D721Med (cell line): ENCODE results near the gene PRR5L.

Source experiments
- DNase-seq: peaks from one replicate; pipeline ENCODE4 v3.0.0; 2011; ENCODE audit warnings: low spot score; ENCODE audit not compliant: insufficient read length
- FAIRE-seq: peaks from 2 replicates; lab custom pipeline; 2011; peaks lifted over from hg19 to GRCh38; lab: Jason Lieb, UNC
- CTCF ChIP-seq: IDR thresholded peaks from 2 replicates; pipeline ENCODE4 v1.5.1; 2012; ENCODE audit warnings: mild to moderate bottlenecking, control low read depth; ENCODE audit not compliant: insufficient read depth; ENCODE audit errors: missing control alignments

The PRR5L gene

GRCh38 chr11:36278531-36279282 lies 17.4 kb upstream of the PRR5L start:
- FAIRE-seq, result no peak
- TF ChIP-seq CTCF, result no peak
- no peak for DNase-seq

GRCh38 chr11:36280531-36280930 lies 15.6 kb upstream of the PRR5L start:
- DNase-seq, result no peak
- TF ChIP-seq CTCF, result no peak
- FAIRE-seq, result no peak

GRCh38 chr11:36281850-36282249 lies 14.2 kb upstream of the PRR5L start:
- no peak for DNase-seq
- TF ChIP-seq CTCF, result no peak
- FAIRE-seq, result no peak

GRCh38 chr11:36282926-36283325 lies 13.2 kb upstream of the PRR5L start:
- no peak for FAIRE-seq
- TF ChIP-seq CTCF, result no peak
- DNase-seq, result no peak

GRCh38 chr11:36288442-36289225 lies 7.5 kb upstream of the PRR5L start:
- TF ChIP-seq CTCF, result no peak
- DNase-seq (no peak), FAIRE-seq (no peak)

GRCh38 chr11:36289226-36289852 lies 6.7 kb upstream of the PRR5L start, which contains the start of gene COMMD9:
Gene COMMD9, minus strand, starts transcription at chr11:36289424. Its CDS starts 12 bp downstream, at chr11:36289412.
- TF ChIP-seq CTCF, result no peak
- FAIRE-seq (no peak), DNase-seq (peak; percentile 68)
